Motor neuron (in vitro differentiated cells): Measurements from ENCODE around the gene PCK2. TPM values are rescaled to one million over a fixed set of nuclear protein-coding genes. Genes with fewer than 3 reads are reported as not detected.

Source experiments
- ATAC-seq, 8 experiments: fragments of 200-7000 bp; cut with Tn5 transposase; replicated peaks in 6 of 8; 2 replicates each; pipeline ENCODE4 v1.8.0; 2021; ENCODE audit warnings: mild to moderate bottlenecking in 8 of 8, moderate library complexity in 8 of 8
- H3K27ac ChIP-seq, 2 donors: fragments of 250-450 bp; sonication (Bioruptor Pico); 2 replicates each; pipeline ENCODE4 v1.9.0; 2021; ENCODE audit warnings: antibody characterized with exemption in 2 of 2, mild to moderate bottlenecking in 2 of 2, moderate library complexity in 1 of 2
- H3K4me1 ChIP-seq, 2 donors: fragments of 250-450 bp; sonication (Bioruptor Pico); replicated peaks in 1 of 2; 2 replicates each; pipeline ENCODE4 v1.6.1; 2021; ENCODE audit warnings: antibody characterized with exemption in 2 of 2, mild to moderate bottlenecking in 2 of 2, moderate library complexity in 1 of 2
- H3K4me3 ChIP-seq, 5 donors: fragments of 250-450 bp; sonication (Bioruptor Pico); 2 replicates each; pipeline ENCODE4 v1.9.0; 2021; ENCODE audit warnings: antibody characterized with exemption in 5 of 5, mild to moderate bottlenecking in 5 of 5, moderate library complexity in 4 of 5
- WGBS, 10 experiments: fragments of 450-650 bp; shearing (Covaris generic); methylation state at CpG; one replicate each; pipeline ENCODE4 v1.0.0; 2022; 5-methylcytosine and 5-hydroxymethylcytosine counted together
- in situ Hi-C, 9 experiments: fragments of 400-800 bp; cut with MboI; loops; one replicate each; pipeline ENCODE4 v1.15.0; 2021; ENCODE audit warnings: low sequenced_read_pairs in 9 of 9, low pct_unique_long_range_greater_than_20kb in 2 of 9; ENCODE audit not compliant: unreplicated experiment in 9 of 9
- total RNA-seq, 8 experiments: library from RNA; unstranded; fragments of 300-600 nt; gene quantifications; 2 replicates each; pipeline versions ENCODE4 v1.2.3 to v1.2.4, GENCODE V29; 2022

Gene PCK2
- total RNA-seq, 8 experiments from 2014 or later = 7.6 to 66.5 (median 33.2) TPM

- WGBS, 10 experiments = 60% methylated on average over 2 of the region's 15 CpGs; no CpG with 5 or more reads in 9 of the 10 experiments
- in situ Hi-C loops = no loop called here
- Histone ChIP-seq H3K4me3 (no peak overlapping the region), H3K4me1 (no peaks in the 10 kb centered on the region), H3K27ac (no peak overlapping the region)
- no peak for ATAC-seq
Measured at GRCh38 chr14:24064856-24065255, 29.3 kb upstream of the PCK2 start.

- no peak overlapping the region for H3K4me3 ChIP-seq
- in situ Hi-C loops = no loop called here
- no peaks in the 10 kb centered on the region for H3K4me1 ChIP-seq
- no peak overlapping the region for H3K27ac ChIP-seq
- WGBS, 10 experiments = 0 to 50% (median 20%) methylated on average over 1 to 2 of the region's 8 CpGs; no CpG with 5 or more reads in 5 of the 10 experiments
- ATAC-seq = no peak
Measured at GRCh38 chr14:24065408-24065807, 28.7 kb upstream of the PCK2 start.

DNA sequence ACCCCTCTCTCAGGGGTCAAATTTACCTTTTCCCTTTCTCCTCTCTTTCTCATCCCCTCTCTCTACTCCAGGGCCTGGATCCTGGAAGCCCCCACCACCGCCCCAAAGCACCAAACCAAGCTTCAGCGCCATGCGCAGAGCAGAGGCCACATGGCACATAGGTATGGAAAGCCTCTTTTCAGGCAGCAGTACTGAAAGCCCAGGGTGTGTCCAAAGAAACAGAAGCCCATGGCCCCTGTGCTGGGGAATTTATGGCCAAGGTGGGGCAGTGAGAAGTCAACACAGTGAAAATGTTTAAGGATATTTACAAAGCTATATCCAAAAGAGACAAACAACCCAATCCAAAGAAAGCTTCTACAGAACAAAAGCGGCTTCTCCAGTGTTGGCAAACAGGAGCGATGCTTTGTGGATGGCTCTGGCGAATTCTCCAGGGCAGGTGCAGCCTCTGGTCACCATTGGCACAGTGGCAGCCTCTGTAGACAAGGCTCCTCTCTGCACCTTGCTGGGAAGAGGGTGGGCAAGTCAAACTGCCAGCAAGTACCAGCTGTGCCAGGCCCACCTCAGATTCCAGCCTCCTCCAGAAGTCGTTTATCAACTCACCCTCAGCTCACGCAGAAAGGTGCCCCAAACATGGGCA is 27.5 kb upstream of the PCK2 start:
- 65 to 100% (median 88%) methylated on average over 1 to 5 of the region's 8 CpGs; no CpG with 5 or more reads in 6 of the 10 experiments for WGBS, 10 experiments
- Histone ChIP-seq H3K27ac (no peak overlapping the region), H3K4me1 (peaks cover 4 to 10% of the 10 kb centered on the region in 2 donors), H3K4me3 (no peak overlapping the region)
- in situ Hi-C loops = no loop called here
- ATAC-seq = no peak

- Histone ChIP-seq H3K27ac (no peak overlapping the region), H3K4me1 (peaks cover 8 to 10% of the 10 kb centered on the region in 2 donors), H3K4me3 (no peak overlapping the region)
- 20 to 100% (median 90%) methylated on average over 1 to 7 of the region's 12 CpGs; no CpG with 5 or more reads in 1 of the 10 experiments for WGBS, 10 experiments
- ATAC-seq = no peak
- in situ Hi-C loops = no loop called here
Measured at GRCh38 chr14:24067133-24068082, 26.7 kb upstream of the PCK2 start.

DNA sequence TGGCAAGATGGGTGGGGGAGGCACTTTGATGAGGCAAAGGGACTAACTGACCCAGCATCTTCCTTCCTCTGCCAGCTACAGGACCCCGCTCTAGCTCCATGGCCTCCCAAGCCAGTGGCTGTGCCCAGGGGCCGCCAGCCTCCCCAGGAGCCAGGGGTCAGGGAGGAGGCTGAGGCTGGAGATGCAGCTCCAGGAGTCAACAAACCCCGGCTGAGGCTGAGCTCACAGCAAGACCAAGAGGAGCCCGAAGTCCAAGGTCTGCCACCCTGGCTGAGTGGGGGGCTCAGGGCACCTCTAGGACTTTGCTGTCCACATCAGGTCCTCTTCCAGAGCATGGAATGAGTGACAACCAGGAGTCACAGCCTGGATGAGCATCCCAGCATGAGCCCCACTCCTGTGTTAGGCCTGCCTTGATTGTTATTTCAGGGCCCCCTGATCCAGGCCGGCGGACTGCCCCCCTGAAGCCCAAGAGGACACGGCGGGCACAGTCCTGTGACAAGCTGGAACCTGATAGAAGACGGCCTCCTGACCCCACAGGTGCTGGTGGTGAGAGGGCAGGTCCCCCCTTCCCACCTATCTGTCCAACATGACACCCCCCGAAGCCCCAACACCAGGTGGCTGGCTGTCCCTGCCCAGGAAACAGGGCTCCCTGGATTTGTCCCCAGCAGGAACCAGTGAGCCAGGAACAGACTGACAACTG is 25.2 kb upstream of the PCK2 start:
- Histone ChIP-seq H3K4me3 (no peak overlapping the region), H3K4me1 (peaks cover 9 to 10% of the 10 kb centered on the region in 2 donors), H3K27ac (no peak overlapping the region)
- ATAC-seq = no peak
- in situ Hi-C loops = no loop called here
- WGBS, 10 experiments = 80 to 95% (median 85%) methylated on average over 2 to 4 of the region's 10 CpGs; no CpG with 5 or more reads in 6 of the 10 experiments

DNA sequence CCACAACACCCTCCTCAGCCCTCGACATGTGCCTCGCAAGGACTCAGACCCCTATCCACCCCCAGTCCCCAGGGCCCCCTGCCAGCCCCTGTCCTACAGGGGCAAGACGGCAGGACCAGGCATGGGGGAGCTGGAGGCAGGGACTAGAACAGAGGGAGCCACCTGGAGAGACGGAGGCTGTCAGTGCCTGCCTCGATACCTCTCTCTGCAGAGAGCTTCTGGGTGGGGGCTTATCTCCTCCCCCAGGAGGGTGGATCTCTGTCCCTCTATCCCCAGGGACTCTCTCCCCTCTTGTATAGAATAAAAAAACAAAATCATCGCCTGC is 24.7 kb upstream of the PCK2 start:
- H3K27ac ChIP-seq = no peak overlapping the region
- in situ Hi-C loops = no loop called here
- no peak overlapping the region for H3K4me3 ChIP-seq
- WGBS, 10 experiments = 80% methylated on average over 1 of the region's 6 CpGs; no CpG with 5 or more reads in 9 of the 10 experiments
- no peak for ATAC-seq
- peaks cover 9 to 10% of the 10 kb centered on the region in 2 donors for H3K4me1 ChIP-seq

DNA sequence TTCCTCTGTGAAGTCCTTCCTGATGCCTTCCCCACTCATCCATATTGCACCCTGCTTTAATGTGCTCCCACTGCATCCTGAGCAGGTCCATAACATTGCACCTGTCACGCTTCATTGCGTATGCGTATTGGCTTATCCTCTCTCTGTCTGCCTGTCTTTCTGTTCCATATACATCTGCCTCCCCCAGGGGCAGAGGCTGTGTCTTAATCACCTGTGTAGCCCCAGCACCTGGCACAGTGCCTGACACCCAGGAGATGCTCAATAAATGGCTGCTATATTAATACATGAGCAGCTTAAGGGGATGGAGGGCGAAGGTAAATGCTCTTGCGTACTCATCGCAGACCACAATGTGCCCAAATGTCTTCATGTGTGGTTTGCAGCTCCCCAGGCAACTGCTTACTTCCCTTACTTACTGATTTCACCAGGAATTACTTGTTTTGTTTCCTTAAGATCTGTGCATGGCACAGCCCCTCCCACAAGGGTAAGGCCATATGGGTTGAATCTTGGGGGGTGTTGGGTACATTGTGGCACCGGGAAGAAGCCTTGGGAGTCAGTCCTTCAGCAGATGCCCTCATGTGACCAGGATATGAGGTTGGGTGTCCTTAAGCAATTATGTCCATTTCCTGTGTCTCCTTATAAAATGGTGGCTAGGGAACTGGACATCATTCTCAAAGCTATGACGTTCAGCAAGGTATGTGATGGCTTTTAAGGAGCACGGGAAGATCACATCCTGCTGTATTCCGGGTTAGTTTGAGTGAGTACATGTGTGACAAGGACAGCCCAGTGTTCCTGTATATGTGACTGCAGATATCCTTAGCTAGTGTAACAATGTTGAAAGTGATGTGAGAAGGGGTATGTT is 23.6 kb upstream of the PCK2 start:
- Histone ChIP-seq H3K4me1 (peaks cover 9 to 10% of the 10 kb centered on the region in 2 donors), H3K4me3 (no peak overlapping the region), H3K27ac (no peak overlapping the region)
- ATAC-seq = peak in 1 of 8 experiments; percentile 14
- in situ Hi-C loops = no loop called here
- WGBS, 10 experiments = 20 to 100% (median 90%) methylated on average over 1 to 10 of the region's 10 CpGs

DNA sequence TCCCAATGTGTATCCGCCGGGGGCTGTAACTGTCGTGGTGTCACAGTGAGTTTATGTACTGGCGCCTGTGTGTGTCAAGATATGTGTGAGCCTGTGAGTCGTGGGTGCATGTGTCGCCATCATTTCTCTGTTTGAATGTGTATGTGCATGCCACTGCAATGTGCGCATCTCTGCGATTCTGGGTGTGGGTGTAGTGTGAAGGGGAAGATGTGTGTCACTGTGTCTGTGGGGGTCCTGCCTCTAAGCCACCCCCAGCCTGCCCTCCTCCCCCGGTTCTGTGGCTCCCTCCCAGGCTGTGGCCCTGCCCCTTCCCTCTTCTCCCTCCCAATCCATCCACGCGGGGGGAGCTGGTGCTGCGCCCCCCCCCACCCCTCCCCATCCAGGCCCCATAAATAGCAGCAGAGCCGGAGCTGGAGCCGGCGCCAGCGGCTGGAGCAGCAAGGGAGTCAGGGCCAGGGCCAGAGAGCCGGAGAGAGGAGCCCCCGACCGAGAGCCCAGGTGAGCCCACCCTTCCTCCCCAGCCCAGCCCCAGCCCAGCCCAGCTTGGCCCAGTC is 22.9 kb upstream of the PCK2 start, which contains the start of gene CPNE6:
Gene CPNE6, plus strand, starts transcription at position 419 of the 554 bp plus-strand sequence. CDS start 1,375 bp downstream, outside the sequence.
- in situ Hi-C loops = no loop called here
- Histone ChIP-seq H3K27ac (no peak within 1 kb of the TSS), H3K4me1 (peaks cover 9 to 10% of the 10 kb centered on the region in 2 donors), H3K4me3 (no peak within 1 kb of the TSS)
- peak; percentile 43 to 79 (median 63) for ATAC-seq
- WGBS, 10 experiments = 42 to 87% (median 62%) methylated on average over 3 to 6 of the region's 19 CpGs; no CpG with 5 or more reads in 6 of the 10 experiments

DNA sequence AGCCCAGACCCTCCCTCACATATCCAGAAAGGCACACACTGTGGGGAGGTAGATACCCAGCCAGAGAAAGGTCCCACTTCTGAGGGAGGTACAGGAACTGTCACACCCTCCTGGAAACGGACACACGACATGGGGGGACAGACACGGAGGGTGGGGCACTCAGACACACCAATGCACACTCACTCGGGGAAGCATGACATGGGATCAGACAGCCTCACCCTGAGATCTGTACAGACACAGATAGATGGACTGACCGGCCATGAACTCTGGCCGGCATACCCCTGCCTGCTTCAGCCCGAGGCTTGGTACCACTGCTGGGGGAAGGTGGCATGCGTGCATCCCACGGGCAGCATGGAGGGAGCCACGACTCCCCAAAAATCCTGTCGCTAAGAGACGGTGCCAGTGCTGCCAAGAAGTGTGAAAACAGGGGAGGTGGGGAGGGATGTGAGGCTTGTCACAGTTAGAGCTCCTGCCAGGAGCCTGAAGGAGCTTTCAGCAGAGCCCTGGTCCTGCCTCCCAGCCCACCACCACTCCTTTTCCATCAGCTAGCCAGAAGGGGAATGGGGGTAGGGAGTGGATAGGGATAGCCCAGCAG is 22.2 kb upstream of the PCK2 start:
- H3K4me1 ChIP-seq = peaks cover 9 to 10% of the 10 kb centered on the region in 2 donors
- H3K27ac ChIP-seq = no peak overlapping the region
- in situ Hi-C loops = no loop called here
- 17 to 90% methylated on average over 2 of the region's 12 CpGs; no CpG with 5 or more reads in 8 of the 10 experiments for WGBS, 10 experiments
- no peak overlapping the region for H3K4me3 ChIP-seq
- ATAC-seq = peak in 3 of 8 experiments; percentile 4 to 39 (median 9)

- peaks cover 9 to 10% of the 10 kb centered on the region in 2 donors for H3K4me1 ChIP-seq
- ATAC-seq = no peak
- H3K27ac ChIP-seq = no peak overlapping the region
- WGBS, 10 experiments = 100% methylated on average over 1 of the region's 7 CpGs; no CpG with 5 or more reads in 8 of the 10 experiments
- H3K4me3 ChIP-seq = no peak overlapping the region
- in situ Hi-C loops = no loop called here
Measured at GRCh38 chr14:24072436-24072835, 21.7 kb upstream of the PCK2 start.

DNA sequence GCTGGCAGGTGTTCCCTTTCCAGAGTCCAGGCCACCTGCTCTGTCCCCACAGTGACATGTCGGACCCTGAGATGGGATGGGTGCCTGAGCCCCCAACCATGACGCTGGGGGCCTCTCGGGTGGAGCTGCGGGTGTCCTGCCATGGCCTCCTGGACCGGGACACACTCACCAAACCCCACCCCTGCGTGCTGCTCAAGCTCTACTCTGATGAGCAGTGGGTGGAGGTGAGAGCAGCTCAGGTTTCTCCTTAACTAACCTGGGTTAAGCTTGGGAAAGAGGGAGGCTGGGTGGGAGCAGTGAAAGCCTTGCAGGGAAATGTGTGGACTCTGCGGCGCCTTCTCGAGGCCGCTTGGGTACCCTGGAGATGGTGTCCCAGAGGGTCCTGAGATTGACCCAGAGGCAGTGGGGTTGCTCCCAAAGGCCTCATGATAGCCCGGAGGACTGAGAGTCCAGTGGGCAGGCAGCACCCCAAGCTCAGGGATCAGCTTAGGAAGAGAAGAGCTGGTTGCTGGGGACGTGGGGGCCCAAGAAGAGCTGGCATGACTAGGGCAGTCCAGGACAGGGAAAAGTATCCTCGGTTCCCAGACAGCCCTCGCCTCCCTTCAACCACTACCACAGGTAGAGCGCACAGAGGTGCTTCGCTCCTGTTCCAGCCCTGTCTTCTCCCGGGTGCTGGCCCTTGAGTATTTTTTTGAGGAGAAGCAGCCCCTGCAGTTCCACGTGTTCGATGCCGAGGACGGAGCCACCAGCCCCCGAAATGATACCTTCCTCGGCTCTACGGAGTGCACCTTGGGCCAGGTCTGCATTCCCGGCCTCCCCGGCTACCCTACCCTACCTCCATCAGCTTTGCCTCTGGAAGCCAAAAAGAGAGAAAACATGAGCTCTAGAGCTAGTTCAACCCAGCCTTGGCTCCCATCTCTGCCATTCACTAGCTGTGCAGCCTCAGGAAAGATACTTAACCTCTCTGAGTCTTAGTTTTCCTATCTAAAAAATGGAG is 20.9 kb upstream of the PCK2 start:
- ATAC-seq = no peak
- Histone ChIP-seq H3K4me1 (peaks cover 16% of the 10 kb centered on the region in 2 donors), H3K27ac (no peak overlapping the region), H3K4me3 (no peak overlapping the region)
- 44 to 89% (median 87%) methylated on average over 3 to 10 of the region's 26 CpGs; no CpG with 5 or more reads in 5 of the 10 experiments for WGBS, 10 experiments
- in situ Hi-C loops = no loop called here
